AG09319 (cell line): ENCODE measurements around the gene ZC3H13.

Source experiments
- DNase-seq: peaks from one replicate; pipeline ENCODE4 v3.0.0-alpha.2; 2010; ENCODE audit warnings: low read depth; ENCODE audit errors: extremely low read depth
- TF ChIP-seq, protein P1 (sequence below): IDR thresholded peaks from 2 replicates; pipeline ENCODE4 v1.5.1; 2011; ENCODE audit warnings: low read depth, mild to moderate bottlenecking, inconsistent platforms, low read length, moderate library complexity

Gene ZC3H13

GRCh38 chr13:45932172-45932571, 120.4 kb downstream of the ZC3H13 start:
- TF ChIP-seq, protein P1, sequence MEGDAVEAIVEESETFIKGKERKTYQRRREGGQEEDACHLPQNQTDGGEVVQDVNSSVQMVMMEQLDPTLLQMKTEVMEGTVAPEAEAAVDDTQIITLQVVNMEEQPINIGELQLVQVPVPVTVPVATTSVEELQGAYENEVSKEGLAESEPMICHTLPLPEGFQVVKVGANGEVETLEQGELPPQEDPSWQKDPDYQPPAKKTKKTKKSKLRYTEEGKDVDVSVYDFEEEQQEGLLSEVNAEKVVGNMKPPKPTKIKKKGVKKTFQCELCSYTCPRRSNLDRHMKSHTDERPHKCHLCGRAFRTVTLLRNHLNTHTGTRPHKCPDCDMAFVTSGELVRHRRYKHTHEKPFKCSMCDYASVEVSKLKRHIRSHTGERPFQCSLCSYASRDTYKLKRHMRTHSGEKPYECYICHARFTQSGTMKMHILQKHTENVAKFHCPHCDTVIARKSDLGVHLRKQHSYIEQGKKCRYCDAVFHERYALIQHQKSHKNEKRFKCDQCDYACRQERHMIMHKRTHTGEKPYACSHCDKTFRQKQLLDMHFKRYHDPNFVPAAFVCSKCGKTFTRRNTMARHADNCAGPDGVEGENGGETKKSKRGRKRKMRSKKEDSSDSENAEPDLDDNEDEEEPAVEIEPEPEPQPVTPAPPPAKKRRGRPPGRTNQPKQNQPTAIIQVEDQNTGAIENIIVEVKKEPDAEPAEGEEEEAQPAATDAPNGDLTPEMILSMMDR: no peak
- DNase-seq: no peak

GRCh38 chr13:45931211-45931610, 121.3 kb downstream of the ZC3H13 start:
- no peak for DNase-seq
- TF ChIP-seq, protein P1: no peak

DNA sequence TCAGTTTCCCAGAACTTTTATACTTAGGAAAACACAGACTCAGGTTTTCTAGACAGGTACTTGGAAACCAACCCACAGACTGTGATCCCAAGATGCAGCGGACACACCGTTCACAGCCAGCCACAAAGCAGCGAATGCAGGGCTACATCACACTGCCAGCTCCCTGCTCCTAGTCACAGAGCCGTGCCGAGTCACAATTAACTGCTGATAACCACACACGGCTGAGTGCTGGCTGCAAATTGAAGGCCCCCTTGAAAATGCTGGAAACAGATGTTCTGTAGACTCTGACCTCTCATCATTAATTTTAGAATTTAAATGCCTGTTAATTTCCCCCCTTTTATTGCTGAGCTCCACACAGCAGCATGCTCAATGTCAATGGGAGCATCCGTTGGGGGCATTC, 122.4 kb downstream of the ZC3H13 start:
- no peak for DNase-seq
- TF ChIP-seq, protein P1: no peak

- no peak for DNase-seq
- TF ChIP-seq, protein P1: no peak
Observed at GRCh38 chr13:45928843-45929242, 123.7 kb downstream of the ZC3H13 start.

DNA sequence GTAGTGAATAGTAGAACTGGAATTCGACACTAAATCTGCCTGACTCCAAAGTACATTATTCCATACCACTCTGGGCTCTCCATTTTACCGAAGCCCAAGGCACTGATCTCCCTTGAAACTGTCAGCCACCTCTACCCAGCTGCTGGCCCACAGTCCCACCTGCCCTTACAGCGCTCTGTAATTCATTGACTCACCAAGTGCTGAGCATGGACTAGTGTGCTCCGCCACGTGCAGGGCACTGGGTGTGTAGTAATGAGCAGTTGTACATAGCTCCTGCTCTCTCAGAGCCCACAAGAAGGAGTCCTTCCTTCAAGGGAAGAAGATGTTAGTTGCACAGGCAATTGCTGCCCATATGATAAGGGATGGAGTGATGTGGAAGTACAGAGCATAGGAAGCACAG, 124.4 kb downstream of the ZC3H13 start:
- DNase-seq: no peak
- TF ChIP-seq, protein P1: no peak

DNA sequence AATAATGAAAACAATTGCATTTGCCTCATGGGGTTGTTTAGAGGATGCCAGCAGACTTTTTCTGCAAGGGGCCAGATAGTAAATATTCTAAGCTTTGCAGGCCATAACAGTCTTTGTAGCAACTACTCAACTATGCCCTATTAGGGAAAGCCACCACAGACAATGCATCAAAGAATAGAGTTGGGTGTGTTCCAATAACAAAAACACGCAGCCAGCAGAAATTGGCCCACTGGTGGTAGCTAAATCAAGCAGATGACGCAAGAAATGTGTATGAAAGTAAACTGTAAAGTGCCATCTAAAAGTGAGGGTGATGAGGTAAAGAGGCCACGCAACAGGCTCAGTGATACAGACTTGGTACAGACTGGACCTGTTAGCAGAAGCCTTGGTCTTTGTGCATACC, 125.8 kb downstream of the ZC3H13 start:
- DNase-seq: no peak
- TF ChIP-seq, protein P1: no peak

- no peak for DNase-seq
- TF ChIP-seq, protein P1: no peak; the same call in 1 of the 2 replicates
Observed at GRCh38 chr13:45925151-45925550, 127.4 kb downstream of the ZC3H13 start.
